Suprapubic skin (tissue), 3 donors: Measurements from ENCODE around the gene C1QTNF5.

Source experiments
- CTCF ChIP-seq, 2 donors: fragments of 200-600 bp in 1 of 2; fragments of 450-650 bp in 1 of 2; sonication (generic) in 1 of 2; IDR thresholded peaks; one replicate each; pipeline ENCODE4 v1.5.1; 2016 to 2019; ENCODE audit warnings: antibody characterized with exemption in 2 of 2, mild to moderate bottlenecking in 1 of 2, moderate library complexity in 1 of 2
- EP300 ChIP-seq: sonication (generic); formaldehyde crosslinking; IDR thresholded peaks from one replicate; pipeline ENCODE4 v1.6.1; 2017; ENCODE audit warnings: antibody characterized with exemption
- POLR2A ChIP-seq, 2 donors: fragments of 450-650 bp; IDR thresholded peaks; one replicate each; pipeline ENCODE4 v1.6.1; 2017; ENCODE audit warnings: antibody characterized with exemption in 2 of 2, mild to moderate bottlenecking in 2 of 2, moderate library complexity in 2 of 2

DNA sequence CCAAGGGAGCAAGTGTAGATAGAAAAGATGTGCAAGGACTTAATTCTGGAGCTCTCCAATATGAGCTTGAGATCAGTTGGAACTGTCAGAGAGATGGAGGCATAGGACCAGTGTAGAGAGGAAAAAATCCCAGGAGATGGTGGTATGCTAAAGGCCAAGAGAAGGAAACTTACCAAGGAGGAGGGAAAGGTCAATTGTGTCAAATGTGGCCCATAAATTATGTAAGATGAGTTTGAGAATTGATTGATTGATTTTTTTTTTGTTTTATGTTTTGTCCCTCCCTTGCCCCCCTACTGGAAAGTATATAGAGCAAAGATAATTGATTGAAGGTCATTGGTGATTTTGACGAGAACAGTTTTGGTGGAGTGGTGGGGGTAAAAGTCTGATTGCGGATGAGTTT, 43.6 kb upstream of the C1QTNF5 start:
- TF ChIP-seq CTCF (IDR thresholded peaks at IDR 0.05): no peak
- TF ChIP-seq POLR2A (IDR thresholded peaks at IDR 0.05): no peak
- TF ChIP-seq EP300: no peak
